CD4-positive, alpha-beta T cell treated with Interleukin-6 for 4 hours (primary cell): ENCODE measurements around the gene CCDC90B.
A peak's percentile ranks its signal among the peaks of the same experiment; 100 is the strongest.
"Not testable (repeated sequence)": the region's sequence is repeated elsewhere in the genome, so short reads cannot be mapped to it uniquely, and the experiment has no call there.

ENCODE experiments used
- DNase-seq: peaks from one replicate; pipeline ENCODE4 v3.0.0-alpha.2; 2020; ENCODE audit warnings: mixed read lengths

Gene CCDC90B, protein sequence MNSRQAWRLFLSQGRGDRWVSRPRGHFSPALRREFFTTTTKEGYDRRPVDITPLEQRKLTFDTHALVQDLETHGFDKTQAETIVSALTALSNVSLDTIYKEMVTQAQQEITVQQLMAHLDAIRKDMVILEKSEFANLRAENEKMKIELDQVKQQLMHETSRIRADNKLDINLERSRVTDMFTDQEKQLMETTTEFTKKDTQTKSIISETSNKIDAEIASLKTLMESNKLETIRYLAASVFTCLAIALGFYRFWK

GRCh38 chr11:83285771-83286528 lies at the start of gene CCDC90B:
TSS of gene CCDC90B (minus strand) at chr11:83286367. CDS start at chr11:83285972, 395 bp downstream.
- peak; percentile 93 for DNase-seq

DNA sequence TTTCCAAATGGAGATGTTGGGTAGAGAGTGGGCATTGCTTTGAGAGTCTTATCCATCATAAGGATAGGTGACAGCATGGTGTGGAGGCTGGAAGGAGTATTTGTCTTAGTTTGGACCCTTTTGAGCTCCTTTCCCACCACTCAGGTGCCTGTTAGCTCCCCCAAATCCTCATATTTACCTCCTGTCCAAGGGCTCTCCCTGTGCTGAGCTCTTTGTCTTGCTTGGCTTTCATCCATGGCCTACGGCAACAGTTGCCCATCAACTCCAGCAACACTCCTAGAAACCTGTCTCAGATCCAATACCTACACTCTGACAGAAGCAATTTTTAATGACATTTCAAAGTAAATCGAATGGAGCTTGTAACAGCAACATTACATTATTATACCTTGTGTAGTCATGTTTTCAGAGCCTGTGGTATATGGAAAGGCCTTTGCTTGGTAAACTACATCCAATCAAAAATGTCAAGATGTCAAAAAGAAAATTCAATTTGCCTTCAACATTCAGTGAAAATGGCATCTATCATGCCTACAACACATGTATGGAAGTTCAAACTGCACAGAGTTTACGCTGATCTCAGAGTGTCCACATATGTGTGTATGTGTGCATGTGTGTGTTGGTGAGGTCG lies 49.4 kb upstream of the CCDC90B start:
- DNase-seq: no peak

GRCh38 chr11:83330303-83330702 lies 44.1 kb upstream of the CCDC90B start:
- no peak for DNase-seq

- DNase-seq: no peak
Measured at GRCh38 chr11:83326326-83326725, 40.2 kb upstream of the CCDC90B start.

DNA sequence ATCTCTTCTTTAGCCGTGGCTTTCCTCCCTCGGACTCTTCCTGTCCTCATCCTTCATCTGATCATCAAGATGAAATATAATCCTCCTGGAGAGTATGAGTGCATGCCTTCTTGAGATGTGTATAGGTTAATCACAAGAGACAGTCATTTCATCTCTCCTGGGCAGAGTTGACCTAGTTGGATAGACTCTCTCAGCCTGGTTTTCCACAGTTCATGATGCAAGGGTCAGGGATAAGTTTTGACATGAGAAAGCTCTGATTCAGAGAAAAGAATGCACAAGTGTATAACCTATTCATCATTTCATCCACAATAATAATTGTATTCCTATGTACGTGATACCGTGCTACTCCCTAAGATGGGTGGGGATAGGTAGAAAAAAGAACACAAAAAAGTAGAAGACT lies 33.2 kb upstream of the CCDC90B start:
- DNase-seq: no peak

GRCh38 chr11:83318931-83319330 lies 32.8 kb upstream of the CCDC90B start:
- DNase-seq: no peak

GRCh38 chr11:83317757-83318690 lies 31.9 kb upstream of the CCDC90B start:
- DNase-seq: no peak

- DNase-seq: not testable (repeated sequence)
Measured at GRCh38 chr11:83316897-83317268, 30.7 kb upstream of the CCDC90B start.

- not testable (repeated sequence) for DNase-seq
Measured at GRCh38 chr11:83316143-83316896, 30.2 kb upstream of the CCDC90B start.

DNA sequence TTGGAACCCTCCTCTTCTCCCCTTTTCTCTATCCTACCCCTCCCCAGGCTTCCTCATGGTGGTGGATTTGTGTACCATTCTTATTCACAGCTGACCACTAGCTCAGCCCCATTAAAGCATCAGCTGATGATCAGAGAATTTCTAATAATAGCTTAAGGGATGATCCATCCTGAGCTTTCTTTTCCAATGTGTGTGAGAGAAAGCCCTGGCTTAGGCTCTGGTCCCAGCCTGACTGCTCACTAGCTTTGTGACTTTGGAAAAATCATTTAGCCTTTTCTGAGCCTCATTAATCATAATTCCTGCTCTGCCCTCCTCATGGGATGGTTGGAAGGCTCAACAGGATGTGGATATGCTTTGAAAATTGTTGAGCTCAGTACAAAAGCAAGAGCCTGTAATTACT lies 26.3 kb upstream of the CCDC90B start:
- no peak for DNase-seq

DNA sequence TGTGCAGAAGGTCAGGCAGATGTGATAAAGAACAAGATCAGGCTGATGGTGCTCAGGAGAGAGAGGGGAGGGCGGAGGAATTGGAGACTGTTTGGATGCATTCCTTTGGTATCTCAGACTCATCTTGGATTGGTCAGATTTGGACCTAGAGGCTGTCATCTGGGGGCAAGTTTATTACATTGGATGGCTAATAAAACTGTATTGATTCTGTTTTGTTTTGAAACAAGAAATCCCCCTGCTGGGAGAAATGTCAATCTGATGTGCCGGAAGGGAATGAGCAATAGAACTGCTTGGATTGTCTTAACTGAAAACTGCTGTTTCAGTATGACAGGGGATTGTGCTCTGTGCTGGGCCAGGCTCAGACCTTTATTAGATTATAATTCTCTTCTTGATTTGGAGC lies 25.5 kb upstream of the CCDC90B start:
- DNase-seq: no peak

DNA sequence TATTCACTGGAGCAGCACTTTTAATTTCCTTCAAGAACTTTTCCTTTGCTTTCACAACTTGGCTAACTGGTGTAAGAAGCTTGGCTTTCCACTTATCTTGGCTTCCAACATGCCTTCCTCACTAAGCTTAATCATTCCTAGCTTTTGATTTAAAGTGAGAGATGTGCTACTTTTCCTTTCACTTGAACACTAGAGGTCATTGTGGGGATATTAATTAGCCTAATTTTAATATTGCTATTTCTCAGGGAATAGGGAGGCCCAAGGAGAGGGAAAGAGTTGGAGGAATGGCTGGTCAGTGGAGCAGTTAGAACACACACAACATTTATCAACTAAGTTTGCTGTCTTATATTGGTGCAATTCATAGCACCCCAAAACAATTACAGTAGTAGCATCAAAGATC lies 24.6 kb upstream of the CCDC90B start:
- DNase-seq: no peak

- DNase-seq: not testable (repeated sequence)
Measured at GRCh38 chr11:83308536-83308935, 22.4 kb upstream of the CCDC90B start.

DNA sequence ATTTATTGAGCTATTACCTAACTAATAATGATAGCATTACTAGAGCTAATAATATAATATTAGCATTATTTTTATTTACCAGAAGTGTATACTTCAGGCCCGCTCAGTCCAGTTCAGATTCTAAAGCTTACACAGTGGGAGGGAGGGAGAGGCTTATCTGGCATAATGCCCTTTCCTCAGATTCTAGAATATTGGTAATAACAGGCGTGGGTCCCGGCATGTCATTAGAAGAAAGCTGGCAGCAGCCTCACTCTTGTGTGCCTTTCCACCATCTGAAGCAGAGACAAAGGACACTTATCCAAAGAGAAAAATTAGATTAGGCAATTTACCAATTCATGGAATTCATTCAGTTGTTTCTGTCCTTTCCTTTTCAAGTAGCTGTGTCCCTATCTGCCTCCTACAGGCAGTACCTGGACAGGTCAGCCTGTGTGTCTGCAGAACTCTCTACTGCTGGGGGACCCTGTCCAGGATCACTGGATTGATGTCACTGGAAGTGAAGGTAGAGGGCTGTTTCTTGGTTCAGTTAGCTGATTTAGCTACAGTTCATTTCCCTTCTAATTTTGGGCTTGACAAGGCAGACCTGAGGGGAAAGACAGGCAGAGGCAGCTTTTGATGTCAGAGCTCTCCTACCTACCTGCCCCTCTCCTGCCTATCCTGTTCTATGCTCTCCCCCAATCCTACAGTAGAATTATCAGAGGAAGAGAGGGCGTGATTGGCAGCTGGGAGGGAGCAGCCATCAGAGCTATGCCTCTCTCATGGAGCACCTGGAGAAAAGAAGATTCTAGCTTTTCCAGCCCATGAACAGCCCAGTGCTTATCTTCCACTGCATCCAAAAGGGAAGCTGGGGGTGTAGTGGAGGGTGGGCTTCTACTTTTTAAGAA lies 20.3 kb upstream of the CCDC90B start:
- no peak for DNase-seq

DNA sequence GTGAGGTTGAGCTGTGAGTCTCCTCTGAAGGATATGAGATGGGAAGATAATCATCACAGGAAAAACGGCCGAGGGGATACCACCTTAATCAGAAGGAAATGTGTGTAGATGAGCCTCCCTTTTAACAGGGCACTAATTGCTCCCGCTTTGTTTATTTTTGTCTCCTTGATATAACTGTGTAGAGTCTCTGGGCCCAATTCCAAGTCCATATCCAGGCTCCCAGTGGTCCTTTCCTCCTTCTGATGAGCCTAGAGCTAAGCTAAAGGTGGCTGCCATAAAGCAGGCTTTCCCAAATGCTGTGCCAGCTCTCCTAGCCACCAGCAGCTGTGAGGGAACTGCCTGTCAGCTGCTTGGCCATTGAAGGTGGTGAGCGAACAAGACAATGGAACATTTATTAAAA lies 17.1 kb upstream of the CCDC90B start:
- no peak for DNase-seq

- DNase-seq: no peak
Measured at GRCh38 chr11:83302151-83302550, 16.0 kb upstream of the CCDC90B start.

- no peak for DNase-seq
Measured at GRCh38 chr11:83299681-83300080, 13.5 kb upstream of the CCDC90B start.

GRCh38 chr11:83294208-83294607 lies 8.0 kb upstream of the CCDC90B start:
- DNase-seq: no peak

- no peak for DNase-seq
Measured at GRCh38 chr11:83293457-83293774, 7.2 kb upstream of the CCDC90B start.

- peak; percentile 32 for DNase-seq
Measured at GRCh38 chr11:83292709-83293456, 6.7 kb upstream of the CCDC90B start.

GRCh38 chr11:83287631-83288030 lies 1.5 kb upstream of the CCDC90B start:
- DNase-seq: no peak
